ENCODE data around the gene ACSL6.

ACSL6 gene

GRCh38 chr5:132046880-132047299, 35.4 kb upstream of the ACSL6 start:
- DNase-seq (ENCODE audit: low spot score): no peak

GRCh38 chr5:132044207-132044606, 32.7 kb upstream of the ACSL6 start:
- DNase-seq (ENCODE audit: low spot score): no peak

- DNase-seq (ENCODE audit: low spot score): no peak
These were observed 25.9 kb upstream of the ACSL6 start for GRCh38 chr5:132037353-132037752.

GRCh38 chr5:132033122-132033521, 21.7 kb upstream of the ACSL6 start:
- DNase-seq (ENCODE audit: low spot score): no peak

GRCh38 chr5:132032196-132032595, 20.7 kb upstream of the ACSL6 start:
- DNase-seq (ENCODE audit: low spot score): no peak

- no peak for DNase-seq (ENCODE audit: low spot score)
These were observed 19.2 kb upstream of the ACSL6 start for GRCh38 chr5:132030610-132031009.

GRCh38 chr5:132029609-132030330, 18.3 kb upstream of the ACSL6 start:
- no peak for DNase-seq (ENCODE audit: low spot score)

- DNase-seq (ENCODE audit: low spot score): no peak
These were observed 15.6 kb upstream of the ACSL6 start for GRCh38 chr5:132027027-132027426.

GRCh38 chr5:132026516-132027008, 15.1 kb upstream of the ACSL6 start:
- no peak for DNase-seq (ENCODE audit: low spot score)

- no peak for DNase-seq (ENCODE audit: low spot score)
These were observed 14.0 kb upstream of the ACSL6 start for GRCh38 chr5:132025403-132025971.

GRCh38 chr5:132024789-132025402, 13.4 kb upstream of the ACSL6 start:
- no peak for DNase-seq (ENCODE audit: low spot score)

- no peak for DNase-seq (ENCODE audit: low spot score)
These were observed 12.6 kb upstream of the ACSL6 start for GRCh38 chr5:132024117-132024435.

GRCh38 chr5:132023258-132024116, 12.0 kb upstream of the ACSL6 start:
- no peak for DNase-seq (ENCODE audit: low spot score)

- no peak for DNase-seq (ENCODE audit: low spot score)
These were observed 11.3 kb upstream of the ACSL6 start for GRCh38 chr5:132022737-132023136.

- DNase-seq (ENCODE audit: low spot score): no peak
These were observed 10.2 kb upstream of the ACSL6 start for GRCh38 chr5:132021654-132022053.

GRCh38 chr5:132020568-132021339, 9.3 kb upstream of the ACSL6 start:
- no peak for DNase-seq (ENCODE audit: low spot score)

GRCh38 chr5:132019857-132020555, 8.5 kb upstream of the ACSL6 start:
- DNase-seq (ENCODE audit: low spot score): no peak

GRCh38 chr5:132019337-132019736, 7.9 kb upstream of the ACSL6 start:
- no peak for DNase-seq (ENCODE audit: low spot score)

- no peak for DNase-seq (ENCODE audit: low spot score)
These were observed 6.5 kb upstream of the ACSL6 start for GRCh38 chr5:132017738-132018625.

GRCh38 chr5:132017316-132017715, 5.9 kb upstream of the ACSL6 start:
- no peak for DNase-seq (ENCODE audit: low spot score)

Measured in germinal center (tissue), 1 donor.